HG02981 (cell line): ENCODE results near the gene SLC25A34.

Source experiments
- ATAC-seq: cut with Tn5 transposase; IDR thresholded peaks from one replicate; pipeline ENCODE4 v1.9.1; 2021; ENCODE audit warnings: mild to moderate bottlenecking, moderate library complexity; ENCODE audit not compliant: unreplicated experiment

SLC25A34 gene

DNA sequence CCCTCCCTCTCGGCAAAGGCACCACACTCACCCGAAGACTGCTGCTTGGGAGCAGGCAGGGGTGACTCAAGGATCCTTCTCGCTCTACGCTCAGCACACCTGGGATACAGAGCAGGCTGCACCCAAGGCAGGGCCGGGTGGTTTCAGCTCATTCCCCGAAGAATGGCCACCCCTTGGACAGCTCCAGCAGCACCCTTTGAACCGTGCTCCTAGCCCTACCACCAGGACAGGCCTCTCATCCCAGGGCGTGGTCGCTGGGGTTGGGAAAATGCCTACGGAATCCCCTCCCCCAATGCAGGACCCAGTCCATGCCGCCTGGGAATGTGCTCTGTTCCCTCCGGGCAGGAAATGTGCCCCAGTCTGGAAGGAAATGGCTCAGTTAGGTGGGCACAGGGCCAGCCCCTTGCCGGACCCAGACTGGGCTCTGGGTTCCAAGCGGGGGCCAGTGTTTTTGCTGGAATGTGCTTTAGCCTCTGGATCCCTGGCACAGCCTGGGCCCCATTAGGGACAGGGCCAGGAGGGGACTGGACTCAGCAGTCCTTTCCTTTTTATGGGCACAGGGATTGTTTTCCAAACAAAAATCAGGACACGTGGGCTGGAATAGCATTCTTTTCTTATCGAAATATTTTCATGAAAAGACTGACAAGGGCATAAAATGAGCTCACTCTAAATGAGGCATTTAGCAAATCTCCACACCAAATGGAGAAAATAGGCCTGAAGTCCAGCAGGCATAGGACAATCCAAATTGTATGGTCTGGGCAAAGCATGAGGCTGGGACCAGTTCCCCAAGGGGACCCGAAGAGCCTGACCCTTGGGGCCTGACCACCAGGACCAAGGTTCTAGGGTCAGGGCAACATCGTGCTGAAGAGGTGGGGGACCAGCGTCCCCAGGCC, 13.6 kb downstream of the SLC25A34 start:
- ATAC-seq, result no peak

DNA sequence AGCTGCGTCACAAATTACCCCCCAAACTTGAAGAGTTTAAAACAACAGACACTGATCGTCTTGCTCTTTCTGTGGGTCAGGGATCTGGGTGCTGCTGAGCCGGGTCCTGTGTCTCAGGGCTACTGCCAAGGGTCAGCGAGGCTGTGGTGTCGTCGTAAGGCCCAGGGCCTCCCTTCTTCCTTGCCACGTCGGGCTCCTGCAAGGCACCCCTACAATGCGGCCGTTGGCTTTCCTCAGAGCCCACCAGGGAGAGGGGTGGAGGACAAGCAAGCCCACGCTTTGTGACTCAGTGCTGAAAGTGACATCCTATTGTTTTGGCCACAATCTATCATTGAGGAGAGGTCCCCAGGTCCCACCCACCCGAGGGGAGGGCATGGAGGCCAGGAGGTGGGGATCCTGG, 14.9 kb downstream of the SLC25A34 start:
- no peak for ATAC-seq

DNA sequence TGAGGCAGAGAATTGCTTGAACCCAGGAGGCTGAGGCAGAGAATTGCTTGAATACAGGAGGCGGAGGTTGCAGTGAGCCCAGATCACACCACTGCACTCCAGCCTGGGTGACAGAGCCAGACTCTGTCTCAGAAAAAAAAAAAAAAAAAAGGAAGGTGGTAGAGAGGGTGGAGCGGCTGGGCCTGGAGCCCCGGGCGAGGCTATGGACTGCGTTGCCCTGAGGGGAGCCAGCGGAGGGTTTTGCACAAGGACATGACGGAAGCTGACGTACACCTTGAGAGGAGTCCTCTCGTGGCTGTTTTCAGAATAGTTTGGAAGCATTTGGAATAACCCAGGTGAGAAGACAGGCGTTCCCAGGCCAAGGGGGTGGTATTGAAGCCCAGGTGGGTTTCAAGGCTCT, 15.7 kb downstream of the SLC25A34 start:
- no peak for ATAC-seq

DNA sequence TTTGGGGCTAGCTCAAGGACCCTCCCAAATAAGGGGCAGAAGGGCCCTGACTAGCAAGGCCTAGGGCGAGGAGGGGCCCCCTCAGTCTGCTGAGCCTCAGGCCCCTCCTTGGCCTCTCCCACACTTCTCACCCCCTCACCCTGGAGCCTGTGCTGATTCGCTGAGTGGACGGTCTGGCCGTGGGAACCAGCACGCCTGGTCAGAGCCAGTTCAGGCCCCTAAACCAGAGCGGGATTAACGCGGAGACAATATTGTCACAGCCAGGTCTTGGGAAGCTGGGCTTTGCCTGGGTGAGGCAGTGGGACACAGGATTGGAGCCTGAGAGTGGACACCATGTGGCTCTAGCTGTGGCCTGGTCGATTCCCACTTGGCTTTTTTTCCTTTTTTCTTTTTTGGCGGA, 17.7 kb downstream of the SLC25A34 start:
- no peak for ATAC-seq

DNA sequence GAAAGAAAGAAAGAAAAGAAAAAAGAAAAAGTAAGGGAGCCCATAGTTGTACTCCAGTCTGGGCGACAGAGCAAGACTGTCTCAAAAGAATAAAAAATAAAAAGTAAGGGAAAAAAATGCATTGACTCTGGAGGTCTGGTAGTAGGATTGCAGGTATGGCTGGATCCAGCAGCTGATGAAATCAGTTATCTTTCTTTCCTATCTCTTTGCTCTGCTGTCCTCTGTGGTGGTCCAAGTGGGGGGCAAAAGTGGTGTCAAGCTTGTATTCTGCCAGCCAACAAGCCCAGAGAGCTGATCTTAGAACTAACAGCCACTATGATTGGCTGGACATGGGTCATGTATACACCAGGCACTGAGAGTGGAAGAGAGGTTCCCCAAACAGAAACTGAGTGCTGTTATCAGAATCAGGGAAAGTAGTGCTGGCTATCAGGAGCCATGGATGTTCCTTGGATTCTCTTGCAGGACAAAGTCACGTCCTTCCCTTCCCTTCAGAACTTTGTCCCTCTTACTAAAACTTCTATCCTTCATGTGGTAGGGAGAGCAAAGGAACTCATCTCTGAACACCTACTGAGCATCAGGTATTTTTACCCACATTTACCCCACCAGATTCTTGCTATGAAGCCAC, 19.1 kb downstream of the SLC25A34 start:
- no peak for ATAC-seq

DNA sequence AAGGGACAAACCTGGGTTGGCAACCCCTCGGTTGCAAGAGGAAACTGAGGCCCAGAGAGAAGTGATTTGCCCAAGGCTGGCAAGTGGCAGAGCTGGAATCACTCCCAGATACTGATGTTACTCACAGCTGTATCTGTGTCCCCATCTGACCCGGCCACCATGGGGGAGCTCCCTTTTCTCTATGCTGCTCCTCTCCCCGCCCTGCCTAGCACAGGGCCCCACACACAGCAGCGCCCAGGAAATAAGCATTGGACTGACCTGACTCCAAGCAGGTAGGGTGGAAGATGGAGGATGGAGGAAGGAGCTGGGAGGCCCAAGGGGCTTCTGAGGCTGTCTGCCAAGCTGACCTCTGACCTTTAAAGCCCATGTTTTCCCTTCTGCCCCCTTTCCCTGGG, 19.6 kb downstream of the SLC25A34 start:
- ATAC-seq, result no peak

DNA sequence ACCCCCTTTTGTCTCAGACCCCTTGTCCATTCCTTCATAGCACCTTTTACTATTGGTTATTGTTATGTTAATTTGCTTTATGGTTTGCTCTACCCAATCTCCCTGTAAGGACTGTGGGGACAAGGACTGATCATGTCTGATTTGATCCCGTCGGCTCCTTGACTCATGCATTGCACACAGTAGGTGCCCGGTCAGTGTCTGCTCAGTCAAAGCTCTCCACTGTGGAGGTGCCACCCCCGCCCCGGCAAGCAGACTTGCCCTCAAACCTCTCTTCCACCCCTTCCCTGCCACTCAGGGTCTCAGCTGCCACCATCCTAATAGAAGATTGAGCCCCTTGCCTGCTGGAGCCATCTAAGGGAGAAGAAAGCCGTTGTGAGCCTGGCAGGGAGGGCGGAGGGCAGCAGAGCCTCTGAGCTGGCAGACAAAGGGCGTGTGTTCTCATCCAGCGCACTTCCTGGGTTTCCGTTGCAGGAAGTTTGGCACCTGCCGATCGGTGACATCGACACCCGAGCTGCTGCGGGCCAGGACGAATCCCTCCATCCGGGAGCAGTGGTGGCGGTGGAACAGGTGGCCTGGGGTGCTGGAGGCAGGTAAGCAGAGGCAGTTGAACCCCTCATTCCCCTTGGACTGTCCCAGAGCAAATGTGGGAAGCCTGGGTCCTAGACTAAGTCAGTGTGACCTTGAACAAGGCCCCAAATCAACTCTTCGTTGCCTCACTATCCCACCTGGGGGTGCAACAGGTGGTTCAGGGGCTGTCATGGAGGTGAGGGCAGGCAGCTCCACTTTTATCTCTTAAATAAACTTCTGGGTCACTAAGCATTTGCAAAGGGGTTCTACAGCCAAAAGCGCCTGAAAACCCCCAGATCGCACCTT, 20.3 kb downstream of the SLC25A34 start:
- no peak for ATAC-seq

DNA sequence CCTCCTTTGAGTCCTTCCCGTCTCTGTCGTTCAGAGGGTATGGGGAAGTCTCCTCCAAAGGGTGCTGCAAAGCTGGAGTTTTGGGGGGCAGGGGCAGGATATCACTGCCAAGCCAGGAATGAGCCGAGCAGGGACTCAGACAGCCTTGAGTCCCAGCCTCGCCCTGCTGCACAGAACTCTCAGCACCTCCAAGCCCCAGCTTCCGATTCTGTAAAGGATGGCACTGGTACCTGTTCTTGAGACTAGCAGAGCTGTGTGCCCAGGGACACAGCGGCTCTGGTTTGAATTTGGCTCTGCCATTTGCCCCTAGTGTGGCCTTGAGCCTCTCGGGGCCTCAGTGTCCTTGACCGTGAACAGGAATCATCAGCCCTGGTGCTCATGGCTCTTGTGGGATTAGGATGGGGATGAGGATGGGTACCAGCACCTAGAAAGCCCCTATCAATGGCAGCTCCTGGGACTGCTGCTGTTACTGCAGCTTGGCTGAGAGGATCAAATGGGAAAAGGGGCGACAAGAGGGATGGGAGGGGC, 21.0 kb downstream of the SLC25A34 start:
- ATAC-seq, result no peak

DNA sequence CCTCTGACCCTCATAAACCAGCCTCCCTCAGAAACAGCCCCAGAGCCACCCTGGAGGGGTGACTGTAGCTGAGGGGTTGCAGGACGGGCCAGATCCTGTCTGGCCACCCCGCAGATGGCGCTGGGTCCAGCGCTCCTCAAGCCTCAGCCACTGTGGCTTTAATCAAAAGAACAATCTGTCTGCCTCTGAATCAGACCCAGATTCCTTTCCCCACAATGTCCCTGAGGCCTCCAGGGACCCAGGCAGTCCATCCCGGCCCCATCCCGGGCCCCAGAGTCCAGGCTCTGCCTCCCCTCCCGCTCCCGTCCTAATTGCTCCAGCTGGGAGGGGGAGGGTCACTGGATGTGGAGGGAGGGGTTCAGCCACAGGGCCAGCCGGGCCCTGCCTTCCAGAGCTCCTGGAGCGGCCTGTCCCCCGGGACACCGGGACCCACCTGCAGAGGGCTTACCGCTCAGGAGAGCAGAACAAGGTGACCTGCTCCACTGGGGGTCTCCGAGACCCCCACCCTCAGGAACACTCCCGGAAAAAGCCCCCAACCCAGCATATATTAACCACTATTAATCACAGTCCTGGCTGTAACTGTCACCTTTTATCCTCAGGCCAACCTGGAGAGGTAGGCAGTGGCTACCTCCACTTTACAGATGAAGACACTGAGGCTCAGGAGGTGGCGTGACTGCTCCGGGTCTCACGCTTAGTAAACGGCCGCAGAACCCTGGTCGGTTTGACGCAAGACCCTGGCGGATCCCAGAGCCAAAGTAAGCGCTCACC, 21.7 kb downstream of the SLC25A34 start:
- ATAC-seq, result no peak

DNA sequence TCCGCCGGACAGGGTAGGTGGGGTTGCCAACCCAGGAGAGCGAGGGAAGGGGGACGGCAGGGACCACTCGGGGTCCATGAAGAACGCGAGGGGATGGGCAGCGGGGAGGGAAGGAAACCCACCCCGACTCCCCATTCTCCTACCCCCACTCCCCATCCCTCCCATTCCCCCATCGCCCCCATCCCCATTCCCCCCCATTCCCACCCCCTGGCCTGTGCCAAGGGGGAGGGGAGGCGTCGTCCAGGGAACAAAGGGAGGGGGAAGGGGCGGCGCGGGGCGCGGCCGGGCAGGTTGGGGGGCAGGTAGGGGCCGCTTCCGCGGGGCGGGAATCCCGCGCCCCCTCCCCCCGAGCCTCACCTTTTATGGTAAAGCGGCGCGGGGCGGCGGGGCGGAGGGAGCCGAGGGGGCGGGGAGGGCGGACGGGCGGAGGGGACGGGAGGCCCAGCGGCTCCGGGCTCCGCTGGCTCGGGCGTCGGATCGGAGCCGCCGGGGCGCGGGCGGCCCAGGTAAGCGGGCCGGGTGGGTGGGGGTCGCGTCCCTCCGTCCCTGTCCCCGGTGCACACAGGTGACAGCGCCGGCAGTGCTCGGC, 22.4 kb downstream of the SLC25A34 start, which contains the start of gene FBLIM1:
Gene FBLIM1 (plus strand): TSS at position 453 of the 589 bp plus-strand sequence. CDS start 6,189 bp downstream, outside the sequence.
- no peak for ATAC-seq

DNA sequence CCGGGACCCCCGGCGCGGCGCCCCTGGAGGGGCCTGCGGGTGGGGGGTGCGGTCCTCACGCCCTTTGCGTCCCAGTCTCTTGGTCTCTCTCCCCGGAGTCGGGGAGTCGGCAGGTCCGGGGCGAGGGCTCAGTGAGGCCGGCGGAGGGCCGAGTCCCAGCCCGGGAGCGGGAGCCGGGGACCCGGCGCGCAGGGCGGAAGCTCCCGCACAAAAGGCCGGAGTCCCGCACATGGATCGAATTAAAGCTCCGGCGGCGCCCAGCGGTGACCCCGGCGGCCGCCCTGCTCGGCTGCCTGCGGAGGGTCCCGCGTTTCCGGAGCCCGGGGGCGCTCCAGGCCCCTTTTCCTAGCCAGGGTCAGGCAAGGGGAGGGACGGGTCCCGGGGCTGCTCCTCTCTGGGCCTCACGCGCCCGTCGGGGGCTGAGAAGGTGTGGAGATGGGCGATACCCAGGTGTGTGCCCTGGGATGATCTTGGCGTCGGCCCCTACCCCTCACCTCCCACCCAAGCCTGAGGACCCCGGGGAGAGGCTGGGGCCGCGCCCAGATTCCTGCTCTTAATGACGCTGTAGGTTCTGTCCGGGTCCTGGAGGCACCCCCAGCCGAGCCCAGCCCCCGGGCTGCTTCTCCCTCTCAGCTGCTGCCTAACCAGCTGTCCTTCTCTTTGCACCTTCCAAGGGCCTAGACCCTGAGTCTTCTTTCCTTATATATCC, 23.0 kb downstream of the SLC25A34 start:
- no peak for ATAC-seq

DNA sequence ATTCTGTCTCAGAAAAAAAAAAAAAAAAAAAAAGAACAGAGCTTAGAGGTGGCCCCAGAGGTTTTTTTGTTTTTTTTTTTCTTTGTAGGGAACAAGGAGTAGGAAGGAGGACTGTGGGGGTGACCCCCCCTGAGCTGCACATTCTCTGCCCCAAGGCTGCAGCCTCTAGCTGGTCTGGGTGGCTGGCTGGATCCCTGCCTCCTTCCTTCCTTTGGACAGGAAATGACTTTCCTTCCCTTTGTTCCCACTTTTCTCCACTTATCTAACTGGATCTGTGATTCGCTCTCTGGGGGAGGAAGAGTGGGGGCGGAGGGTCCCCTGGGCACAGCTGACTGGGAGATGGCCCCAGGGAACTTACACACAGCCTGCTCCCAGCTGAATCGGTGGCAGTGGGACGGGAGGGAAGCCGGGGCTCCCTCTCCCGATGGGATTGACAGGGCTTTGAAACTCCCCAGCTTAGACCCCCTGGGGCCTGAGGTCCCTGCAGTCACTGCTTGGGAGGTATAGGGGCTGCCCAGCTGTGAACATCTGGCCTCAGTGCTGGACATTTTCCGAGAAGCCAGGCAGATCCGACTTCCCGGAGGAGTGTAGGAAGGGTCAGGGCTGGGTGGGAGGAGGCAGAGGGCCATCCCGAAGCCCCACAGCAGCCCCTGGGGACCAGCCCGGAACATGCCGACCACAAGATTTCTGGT, 24.6 kb downstream of the SLC25A34 start:
- ATAC-seq, result no peak

DNA sequence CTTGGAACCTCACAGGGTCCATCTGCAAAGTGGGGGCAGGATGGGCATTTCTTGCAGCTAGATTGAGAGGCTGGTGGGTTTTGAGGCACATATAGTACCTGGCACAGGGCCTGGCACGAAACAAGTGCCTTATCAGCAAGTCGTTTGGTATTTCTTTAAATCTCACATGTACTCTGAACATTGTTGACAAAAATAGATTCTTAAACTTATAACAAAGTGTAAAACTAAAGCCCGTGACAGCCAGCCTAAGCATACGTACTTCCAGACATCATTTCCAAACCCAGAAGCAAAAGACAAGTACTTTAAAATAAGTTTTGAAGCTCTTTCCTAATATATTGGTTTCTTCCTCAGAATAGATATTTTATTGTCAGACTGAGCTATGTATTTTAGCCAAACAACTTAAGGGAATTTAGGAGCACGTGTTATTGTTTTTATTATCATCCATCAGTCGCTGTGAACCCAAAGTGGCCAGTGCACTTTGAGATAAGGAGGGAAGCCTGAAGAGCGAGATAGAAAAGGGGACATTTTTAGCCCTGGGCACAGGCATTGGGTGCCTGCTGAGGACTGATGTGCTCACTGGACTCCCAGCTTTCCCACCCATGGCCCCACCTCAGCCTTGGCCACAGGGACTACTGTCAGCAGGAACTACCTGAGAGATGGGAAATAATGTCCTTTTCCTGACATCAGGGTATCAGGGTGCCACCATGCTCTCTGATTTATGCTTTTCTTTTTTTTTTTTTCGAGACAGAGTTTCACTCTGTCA, 25.5 kb downstream of the SLC25A34 start:
- ATAC-seq, result no peak

DNA sequence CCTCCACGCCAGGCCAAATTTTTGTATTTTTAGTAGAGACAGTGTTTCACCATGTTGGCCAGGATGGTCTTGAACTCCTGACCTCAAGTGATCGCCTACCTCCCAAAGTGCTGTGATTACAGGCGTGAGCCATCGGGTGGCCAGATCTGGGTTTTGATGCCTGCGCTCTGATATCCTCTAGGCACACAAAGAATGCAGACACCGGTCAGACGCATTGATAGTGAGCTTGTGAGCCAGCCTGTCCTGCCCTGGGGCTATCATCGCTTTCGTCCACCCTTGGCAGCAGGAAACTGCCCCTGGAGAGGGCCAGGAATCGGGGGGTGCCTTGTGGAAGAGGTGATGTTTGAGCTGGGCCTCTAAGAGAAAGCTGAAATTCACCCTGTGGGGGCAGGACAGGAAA, 26.5 kb downstream of the SLC25A34 start:
- no peak for ATAC-seq

DNA sequence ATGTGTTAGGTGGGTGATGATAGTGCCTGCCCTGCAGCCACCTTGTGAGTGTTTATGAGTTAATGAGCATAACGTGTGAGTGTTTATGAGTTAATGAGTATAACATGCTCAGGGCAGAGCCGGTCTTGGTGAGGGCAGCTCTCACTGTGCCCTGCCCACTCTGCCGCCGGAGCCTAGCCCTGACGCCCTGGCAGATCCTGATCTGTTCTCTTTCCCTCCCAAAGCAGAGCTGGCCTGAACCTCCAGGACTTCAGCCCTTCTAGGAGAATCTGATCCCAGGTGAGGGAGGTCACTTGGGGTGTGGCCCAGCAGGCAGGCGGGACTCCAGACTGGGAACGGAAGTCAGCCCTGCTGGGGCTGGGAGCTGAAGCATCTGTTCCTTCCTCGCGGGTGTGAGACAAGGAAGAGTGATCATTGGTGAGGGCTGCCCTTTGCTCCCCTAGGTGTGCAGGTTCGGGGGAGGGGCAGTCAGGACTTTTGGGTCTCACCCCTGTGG, 28.3 kb downstream of the SLC25A34 start:
- no peak for ATAC-seq

DNA sequence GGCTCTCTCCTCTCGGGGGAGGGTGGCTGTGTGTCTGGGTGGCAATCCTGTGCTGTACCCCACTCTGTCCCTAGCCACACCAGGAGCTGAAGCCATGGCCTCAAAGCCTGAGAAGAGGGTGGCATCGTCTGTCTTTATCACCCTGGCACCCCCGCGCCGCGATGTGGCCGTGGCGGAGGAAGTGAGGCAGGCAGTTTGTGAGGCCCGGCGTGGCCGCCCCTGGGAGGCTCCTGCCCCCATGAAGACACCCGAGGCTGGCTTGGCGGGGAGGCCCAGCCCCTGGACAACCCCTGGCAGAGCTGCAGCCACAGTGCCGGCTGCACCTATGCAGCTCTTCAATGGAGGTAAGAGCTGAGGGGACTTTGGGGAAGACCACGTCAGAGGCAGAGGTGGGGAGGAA, 28.8 kb downstream of the SLC25A34 start:
- no peak for ATAC-seq

DNA sequence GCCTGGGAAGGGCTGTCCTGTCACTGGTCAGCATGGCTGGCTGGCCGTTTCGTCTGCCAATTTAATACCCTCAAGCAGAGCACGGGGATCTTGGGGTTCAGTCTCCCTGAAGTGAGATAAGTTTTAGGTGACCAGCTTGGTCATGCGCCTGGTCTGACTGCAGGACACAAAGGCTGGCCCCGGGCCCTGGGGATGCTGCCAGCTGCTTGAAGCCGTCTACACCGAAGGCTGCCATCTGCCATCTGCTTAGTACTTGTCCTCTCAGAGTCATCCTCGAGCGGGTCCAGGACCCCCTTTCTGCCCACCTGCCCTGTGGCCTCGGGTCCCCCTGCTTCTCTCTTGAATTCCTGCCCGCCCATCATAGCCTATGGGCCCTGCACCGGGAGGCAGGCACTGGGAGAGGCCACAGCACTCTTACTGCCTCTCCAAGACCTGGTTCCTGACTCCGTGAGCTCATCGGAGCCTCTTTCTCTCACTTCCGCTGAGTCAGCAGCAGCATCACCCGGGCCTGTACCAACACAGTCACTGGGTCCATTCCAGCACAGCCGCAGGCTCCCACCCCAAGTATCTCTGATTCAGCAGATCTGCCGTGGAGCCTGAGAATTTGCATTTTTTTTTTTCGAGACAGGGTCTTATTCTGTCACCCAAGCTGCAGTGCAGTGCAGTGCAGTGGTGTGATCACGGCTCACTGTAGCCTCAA, 29.6 kb downstream of the SLC25A34 start:
- no peak for ATAC-seq
